ENCODE measurements around the gene BEST1.

The BEST1 gene

DNA sequence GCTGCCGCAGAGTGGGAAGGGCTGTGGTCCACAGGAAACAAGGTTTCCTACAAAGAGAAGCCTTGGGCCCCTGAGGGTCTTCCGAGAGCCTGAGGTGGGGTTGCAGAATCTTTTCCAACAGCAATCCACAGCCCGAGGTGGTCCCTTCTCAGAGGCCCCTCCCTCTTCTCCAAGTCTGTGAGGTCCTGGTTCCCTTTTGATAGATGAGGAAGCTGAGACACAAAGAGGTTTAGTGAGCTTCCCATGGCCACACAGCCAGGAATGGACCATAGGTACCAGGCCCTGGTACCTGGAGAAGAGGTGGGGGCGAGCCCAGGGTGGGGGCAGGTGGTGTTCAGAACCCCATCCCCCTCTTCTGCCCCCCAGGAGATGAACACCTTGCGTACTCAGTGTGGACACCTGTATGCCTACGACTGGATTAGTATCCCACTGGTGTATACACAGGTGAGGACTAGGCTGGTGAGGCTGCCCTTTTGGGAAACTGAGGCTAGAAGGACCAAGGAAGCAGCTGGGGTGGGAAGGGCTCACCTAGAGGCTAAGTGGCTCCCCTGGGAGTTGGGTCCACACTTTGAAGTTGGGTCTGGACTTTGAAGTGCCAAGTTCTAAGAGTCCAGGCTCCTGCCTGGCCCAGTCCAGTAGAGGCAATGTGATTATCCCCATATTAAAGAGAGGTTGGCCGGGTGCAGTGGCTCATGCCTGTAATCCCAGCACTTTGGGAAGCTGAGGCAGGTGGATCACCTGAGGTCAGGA is 7.0 kb downstream of the BEST1 start:
- no peak for ATAC-seq (ENCODE audit: insufficient read depth, low read depth)
- Histone ChIP-seq H4K20me1 (ENCODE audit: insufficient read depth, low read length) (no peaks in the 10 kb centered on the region), H2AFZ (ENCODE audit: low read depth, low read length) (no peak overlapping the region), H3K79me2 (ENCODE audit: insufficient read depth, low read length) (no peaks in the 10 kb centered on the region), H3K36me3 (ENCODE audit: insufficient read depth, low read length) (no peaks in the 10 kb centered on the region), H3K27ac (ENCODE audit: low read length) (no peak overlapping the region), H3K4me3 (ENCODE audit: low read depth in 1 of 2, low read length in 2 of 2) (no peak overlapping the region), H3K9me3 (ENCODE audit: insufficient read depth, low read length, severe bottlenecking) (no peaks in the 10 kb centered on the region), H3K4me2 (ENCODE audit: insufficient read depth, low read length) (no peak overlapping the region), H3K27me3 (ENCODE audit: insufficient read depth, low read length, poor library complexity) (no peaks in the 10 kb centered on the region), H3K4me1 (ENCODE audit: insufficient read depth, low read length) (no peaks in the 10 kb centered on the region), H3K9ac (ENCODE audit: low read depth, low read length) (no peak overlapping the region)
- TF ChIP-seq, protein P1, sequence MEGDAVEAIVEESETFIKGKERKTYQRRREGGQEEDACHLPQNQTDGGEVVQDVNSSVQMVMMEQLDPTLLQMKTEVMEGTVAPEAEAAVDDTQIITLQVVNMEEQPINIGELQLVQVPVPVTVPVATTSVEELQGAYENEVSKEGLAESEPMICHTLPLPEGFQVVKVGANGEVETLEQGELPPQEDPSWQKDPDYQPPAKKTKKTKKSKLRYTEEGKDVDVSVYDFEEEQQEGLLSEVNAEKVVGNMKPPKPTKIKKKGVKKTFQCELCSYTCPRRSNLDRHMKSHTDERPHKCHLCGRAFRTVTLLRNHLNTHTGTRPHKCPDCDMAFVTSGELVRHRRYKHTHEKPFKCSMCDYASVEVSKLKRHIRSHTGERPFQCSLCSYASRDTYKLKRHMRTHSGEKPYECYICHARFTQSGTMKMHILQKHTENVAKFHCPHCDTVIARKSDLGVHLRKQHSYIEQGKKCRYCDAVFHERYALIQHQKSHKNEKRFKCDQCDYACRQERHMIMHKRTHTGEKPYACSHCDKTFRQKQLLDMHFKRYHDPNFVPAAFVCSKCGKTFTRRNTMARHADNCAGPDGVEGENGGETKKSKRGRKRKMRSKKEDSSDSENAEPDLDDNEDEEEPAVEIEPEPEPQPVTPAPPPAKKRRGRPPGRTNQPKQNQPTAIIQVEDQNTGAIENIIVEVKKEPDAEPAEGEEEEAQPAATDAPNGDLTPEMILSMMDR (IDR thresholded peaks at IDR 0.05; ENCODE audit: borderline replicate concordance, extremely low read depth, low read length, poor library complexity, severe bottlenecking) = no peak
- no peak for TF ChIP-seq EZH2 (IDR thresholded peaks at IDR 0.05; ENCODE audit: borderline replicate concordance, low read depth, low read length, severe bottlenecking)
- no peak for DNase-seq

GRCh38 chr11:61958590-61958989 is 8.4 kb downstream of the BEST1 start:
- no peaks in the 10 kb centered on the region for H4K20me1 ChIP-seq (ENCODE audit: insufficient read depth, low read length)
- H3K36me3 ChIP-seq (ENCODE audit: insufficient read depth, low read length) = peaks cover 3% of the 10 kb centered on the region; the same call in 1 of the 2 replicates
- H3K27me3 ChIP-seq (ENCODE audit: insufficient read depth, low read length, poor library complexity) = no peaks in the 10 kb centered on the region
- DNase-seq (no peak), ATAC-seq (ENCODE audit: insufficient read depth, low read depth) (no peak)
- H2AFZ ChIP-seq (ENCODE audit: low read depth, low read length) = no peak overlapping the region
- H3K4me1 ChIP-seq (ENCODE audit: insufficient read depth, low read length) = no peaks in the 10 kb centered on the region
- H3K4me2 ChIP-seq (ENCODE audit: insufficient read depth, low read length) = no peak overlapping the region
- no peak for TF ChIP-seq EZH2 (IDR thresholded peaks at IDR 0.05; ENCODE audit: borderline replicate concordance, low read depth, low read length, severe bottlenecking)
- TF ChIP-seq, protein P1 (IDR thresholded peaks at IDR 0.05; ENCODE audit: borderline replicate concordance, extremely low read depth, low read length, poor library complexity, severe bottlenecking) = no peak
- H3K9ac ChIP-seq (ENCODE audit: low read depth, low read length) = no peak overlapping the region
- no peak overlapping the region for H3K4me3 ChIP-seq (ENCODE audit: low read depth in 1 of 2, low read length in 2 of 2)
- no peaks in the 10 kb centered on the region for H3K9me3 ChIP-seq (ENCODE audit: insufficient read depth, low read length, severe bottlenecking)
- no peaks in the 10 kb centered on the region for H3K79me2 ChIP-seq (ENCODE audit: insufficient read depth, low read length)
- H3K27ac ChIP-seq (ENCODE audit: low read length) = no peak overlapping the region

GRCh38 chr11:61959114-61959513 is 9.0 kb downstream of the BEST1 start:
- no peak for DNase-seq
- H3K4me3 ChIP-seq (ENCODE audit: low read depth in 1 of 2, low read length in 2 of 2) = no peak overlapping the region

More at GRCh38 chr11:61959114-61959513, 9.0 kb downstream of the BEST1 start:
- TF ChIP-seq EZH2 (IDR thresholded peaks at IDR 0.05; ENCODE audit: borderline replicate concordance, low read depth, low read length, severe bottlenecking) = no peak
- TF ChIP-seq, protein P1 (IDR thresholded peaks at IDR 0.05; ENCODE audit: borderline replicate concordance, extremely low read depth, low read length, poor library complexity, severe bottlenecking) = no peak
- Histone ChIP-seq H3K4me1 (ENCODE audit: insufficient read depth, low read length) (no peaks in the 10 kb centered on the region), H4K20me1 (ENCODE audit: insufficient read depth, low read length) (no peaks in the 10 kb centered on the region), H3K27ac (ENCODE audit: low read length) (no peak overlapping the region), H3K79me2 (ENCODE audit: insufficient read depth, low read length) (no peaks in the 10 kb centered on the region), H3K9me3 (ENCODE audit: insufficient read depth, low read length, severe bottlenecking) (no peaks in the 10 kb centered on the region), H3K36me3 (ENCODE audit: insufficient read depth, low read length) (peaks cover 8% of the 10 kb centered on the region; the same call in 1 of the 2 replicates), H3K9ac (ENCODE audit: low read depth, low read length) (no peak overlapping the region), H3K27me3 (ENCODE audit: insufficient read depth, low read length, poor library complexity) (no peaks in the 10 kb centered on the region), H2AFZ (ENCODE audit: low read depth, low read length) (no peak overlapping the region), H3K4me2 (ENCODE audit: insufficient read depth, low read length) (no peak overlapping the region)
- ATAC-seq (ENCODE audit: insufficient read depth, low read depth) = no peak

Data from DND-41 (cell line).